OCI-LY7 (cell line): ENCODE results near the gene GDPD3. TPM values are rescaled to one million over a fixed set of nuclear protein-coding genes. Genes with fewer than 3 reads are reported as not detected.

ENCODE experiments used
- BruUV-seq: library from RNA; stranded (reverse); fragments of 400-500 nt; replicated peaks from 2 replicates; lab custom pipeline; 2021; lab: Mats Ljungman, UMichigan
- CTCF ChIA-PET: fragments of 300-600 bp; sonication (Branson Sonifier 250); formaldehyde crosslinking; loops from one replicate; lab custom pipeline; 2022; ENCODE audit warnings: antibody characterized with exemption; ENCODE audit not compliant: unreplicated experiment; lab: Charles Lee
- POLR2A ChIA-PET: fragments of 300-600 bp; sonication (Branson Sonifier 250); formaldehyde crosslinking; loops from one replicate; lab custom pipeline; 2022; ENCODE audit warnings: antibody characterized with exemption; lab: Charles Lee
- DNase-seq: peaks from one replicate; pipeline ENCODE4 v3.0.0-alpha.2; 2015; ENCODE audit warnings: low spot score
- H2AFZ ChIP-seq: fragments of 200-600 bp; sonication (generic), shearing (Covaris generic); 2 replicates; pipeline ENCODE4 v1.6.1; 2014; ENCODE audit warnings: mild to moderate bottlenecking, antibody characterized with exemption, low read length, moderate library complexity
- H3K27ac ChIP-seq: fragments of 200-600 bp; sonication (generic); 2 replicates; pipeline ENCODE4 v1.5.1; 2014; ENCODE audit warnings: mixed run types, low read depth, mild to moderate bottlenecking, moderate library complexity, low read length, inconsistent platforms; ENCODE audit not compliant: poor library complexity, severe bottlenecking
- H3K36me3 ChIP-seq: fragments of 200-600 bp; sonication (generic); 2 replicates; pipeline ENCODE4 v1.6.1; 2014; ENCODE audit warnings: mild to moderate bottlenecking, antibody characterized with exemption, low read length, moderate library complexity, mixed read lengths; ENCODE audit not compliant: insufficient read depth
- H3K4me1 ChIP-seq: fragments of 200-600 bp; sonication (generic); 2 replicates; pipeline ENCODE4 v1.5.1; 2014; ENCODE audit warnings: mild to moderate bottlenecking, low read length; ENCODE audit not compliant: insufficient read depth, poor library complexity, severe bottlenecking
- H3K4me2 ChIP-seq: fragments of 200-600 bp; sonication (generic); 2 replicates; pipeline ENCODE4 v1.6.1; 2014; ENCODE audit warnings: mild to moderate bottlenecking, low read length
- H3K4me3 ChIP-seq: fragments of 200-600 bp; sonication (generic); 2 replicates; pipeline ENCODE4 v1.5.1; 2014; ENCODE audit warnings: mild to moderate bottlenecking, low read depth, low read length; ENCODE audit not compliant: poor library complexity, severe bottlenecking
- H3K79me2 ChIP-seq: fragments of 200-600 bp; sonication (generic); 2 replicates; pipeline ENCODE4 v1.6.1; 2016; ENCODE audit warnings: low read depth, mild to moderate bottlenecking, low read length, moderate library complexity, mixed read lengths; ENCODE audit not compliant: insufficient read depth
- H3K9me2 ChIP-seq: fragments of 200-600 bp; sonication (generic); 2 replicates; pipeline ENCODE4 v1.6.1; 2016; ENCODE audit warnings: mild to moderate bottlenecking, low read length, mixed read lengths; ENCODE audit not compliant: insufficient read depth
- H3K9me3 ChIP-seq: fragments of 200-600 bp; sonication (generic); 2 replicates; pipeline ENCODE4 v1.6.1; 2014; ENCODE audit warnings: mild to moderate bottlenecking, mixed run types, low read length, mixed read lengths
- H4K20me1 ChIP-seq: fragments of 200-600 bp; sonication (generic); 2 replicates; pipeline ENCODE4 v1.6.1; 2014; ENCODE audit warnings: mild to moderate bottlenecking, antibody characterized with exemption, low read length, moderate library complexity, mixed read lengths; ENCODE audit not compliant: insufficient read depth
- CTCF ChIP-seq: fragments of 200-600 bp; sonication (generic); conservative IDR thresholded peaks from 2 replicates; pipeline ENCODE4 v1.5.1; 2014; ENCODE audit warnings: mild to moderate bottlenecking, antibody characterized with exemption, low read length, moderate library complexity, mixed read lengths
- EZH2phosphoT487 ChIP-seq: fragments of 200-600 bp; sonication (generic); IDR thresholded peaks from 2 replicates; pipeline ENCODE4 v1.6.1; 2018; ENCODE audit warnings: low read depth, borderline replicate concordance, mild to moderate bottlenecking, mixed run types, antibody characterized with exemption, low read length, moderate library complexity, mixed read lengths
- intact Hi-C: fragments of 100-400 bp; cut with micrococcal nuclease; formaldehyde crosslinking; loops from one replicate; pipeline ENCODE4 v1.10.0; 2022; ENCODE audit not compliant: unreplicated experiment
- total RNA-seq, 2 experiments: library from RNA; depleted of rRNA in 1 of 2; stranded (reverse); fragments of >200 nt in 1 of 2; shearing (Covaris generic) in 1 of 2; gene quantifications; 2 replicates each; pipeline ENCODE4 v1.2.3, GENCODE V29; 2014 to 2022

Gene GDPD3
- total RNA-seq, 2 experiments from 2014 or later: 2.0 to 5.2 TPM

GRCh38 chr16:30144917-30145316 is 31.6 kb upstream of the GDPD3 start:
- Histone ChIP-seq H3K36me3 (no peaks in the 10 kb centered on the region), H3K4me3 (no peak overlapping the region), H3K27ac (no peak overlapping the region), H3K4me1 (peaks cover 8% of the 10 kb centered on the region), H3K79me2 (no peaks in the 10 kb centered on the region), H3K9me2 (no peaks in the 10 kb centered on the region), H3K9me3 (peaks cover 13% of the 10 kb centered on the region), H2AFZ (no peak overlapping the region), H4K20me1 (no peaks in the 10 kb centered on the region), H3K4me2 (no peak overlapping the region)
- no peak for DNase-seq
- BruUV-seq: no TSS peak
- ChIA-PET POLR2A (no interaction called here), CTCF (no interaction called here)
- intact Hi-C loops: no loop called here
- TF ChIP-seq CTCF: no peak
- no peak for TF ChIP-seq EZH2phosphoT487

GRCh38 chr16:30144017-30144416 is 30.7 kb upstream of the GDPD3 start:
- Histone ChIP-seq H3K79me2 (no peaks in the 10 kb centered on the region), H3K4me3 (no peak overlapping the region)
- intact Hi-C loops: no loop called here

GRCh38 chr16:30143347-30143702 is 30.0 kb upstream of the GDPD3 start:
- POLR2A ChIA-PET: no interaction called here

More at GRCh38 chr16:30144017-30144416, 30.7 kb upstream of the GDPD3 start:
- no TSS peak for BruUV-seq
- peaks cover 5% of the 10 kb centered on the region for H3K9me3 ChIP-seq
- H3K4me1 ChIP-seq: peaks cover 14% of the 10 kb centered on the region
- CTCF ChIA-PET: no interaction called here
- H2AFZ ChIP-seq: no peak overlapping the region
- H3K4me2 ChIP-seq: no peak overlapping the region
- no peaks in the 10 kb centered on the region for H3K9me2 ChIP-seq
- TF ChIP-seq EZH2phosphoT487 (no peak), CTCF (no peak)
- POLR2A ChIA-PET: no interaction called here
- H3K27ac ChIP-seq: no peak overlapping the region
- no peak for DNase-seq
- no peaks in the 10 kb centered on the region for H4K20me1 ChIP-seq
- no peaks in the 10 kb centered on the region for H3K36me3 ChIP-seq

More at GRCh38 chr16:30143347-30143702, 30.0 kb upstream of the GDPD3 start:
- CTCF ChIA-PET: no interaction called here
- no peaks in the 10 kb centered on the region for H3K36me3 ChIP-seq
- no peaks in the 10 kb centered on the region for H3K9me2 ChIP-seq
- H3K27ac ChIP-seq: no peak overlapping the region
- no peaks in the 10 kb centered on the region for H3K79me2 ChIP-seq
- intact Hi-C loops: no loop called here
- H3K4me3 ChIP-seq: no peak overlapping the region
- H3K9me3 ChIP-seq: no peaks in the 10 kb centered on the region
- peaks cover 14% of the 10 kb centered on the region for H3K4me1 ChIP-seq
- no peak for DNase-seq
- peak; percentile 41; the same call in 1 of the 2 replicates for TF ChIP-seq CTCF
- TF ChIP-seq EZH2phosphoT487: no peak
- no peak overlapping the region for H3K4me2 ChIP-seq
- no peaks in the 10 kb centered on the region for H4K20me1 ChIP-seq
- BruUV-seq: no TSS peak
- peak overlapping the region; percentile 30; the same call in 1 of the 2 replicates for H2AFZ ChIP-seq
